Panc1 (cell line): ENCODE data around the gene SPOCK1. TPM values are rescaled to one million over a fixed set of nuclear protein-coding genes. Genes with fewer than 3 reads are reported as not detected.

Source experiments
- ATAC-seq: fragments of 200-7000 bp; cut with Tn5 transposase; 2 replicates; pipeline ENCODE4 v1.9.1; 2020; ENCODE audit warnings: mild to moderate bottlenecking, moderate library complexity
- BruUV-seq: library from RNA; stranded (reverse); fragments of 400-500 nt; replicated peaks from 2 replicates; lab custom pipeline; 2021; lab: Mats Ljungman, UMichigan
- CTCF ChIA-PET: fragments of 300-600 bp; sonication (Branson Sonifier 250); formaldehyde crosslinking; loops from one replicate; lab custom pipeline; 2022; ENCODE audit warnings: antibody characterized with exemption; lab: Charles Lee
- POLR2A ChIA-PET: fragments of 300-600 bp; sonication (Branson Sonifier 250); formaldehyde crosslinking; loops from one replicate; lab custom pipeline; 2022; ENCODE audit warnings: antibody characterized with exemption; lab: Charles Lee
- DNase-seq: peaks from one replicate; pipeline ENCODE4 v3.0.0-alpha.2; 2010; ENCODE audit warnings: low read depth, low spot score
- H3K27ac ChIP-seq: 2 replicates; pipeline ENCODE4 v1.5.1; 2011; ENCODE audit warnings: mild to moderate bottlenecking, low read length, inconsistent platforms
- H3K27me3 ChIP-seq: fragments of 200-500 bp; sonication (Bioruptor generic); 2 replicates; pipeline ENCODE4 v1.6.0; 2014; ENCODE audit warnings: low read length, inconsistent platforms; ENCODE audit not compliant: control insufficient read depth, insufficient read depth
- H3K36me3 ChIP-seq: fragments of 200-500 bp; sonication (Bioruptor generic); 2 replicates; pipeline ENCODE4 v1.5.1; 2014; ENCODE audit warnings: inconsistent platforms, mild to moderate bottlenecking, low read length, moderate library complexity; ENCODE audit not compliant: control insufficient read depth, insufficient read depth
- H3K4me1 ChIP-seq: 2 replicates; pipeline ENCODE4 v1.5.1; 2011; ENCODE audit warnings: inconsistent platforms, mild to moderate bottlenecking, low read length, moderate library complexity; ENCODE audit not compliant: control insufficient read depth, insufficient read depth
- H3K4me3 ChIP-seq, 2 experiments: 2 replicates each; pipeline ENCODE4 v1.5.1; 2011 to 2012; ENCODE audit warnings: low read depth in 2 of 2, low read length in 2 of 2, mild to moderate bottlenecking in 2 of 2, inconsistent platforms in 1 of 2, moderate library complexity in 1 of 2
- H3K9me3 ChIP-seq: fragments of 200-500 bp; sonication (Bioruptor generic); 2 replicates; pipeline ENCODE4 v1.5.1; 2014; ENCODE audit warnings: low read depth, mild to moderate bottlenecking, inconsistent platforms, low read length, moderate library complexity; ENCODE audit not compliant: control insufficient read depth, insufficient read depth
- POLR2AphosphoS5 ChIP-seq: IDR thresholded peaks from 2 replicates; pipeline ENCODE4 v1.6.1; 2012; ENCODE audit warnings: mild to moderate bottlenecking, low read depth, low read length, moderate library complexity
- SIN3A ChIP-seq: IDR thresholded peaks from 2 replicates; pipeline ENCODE4 v1.6.1; 2012; ENCODE audit warnings: low read depth, mild to moderate bottlenecking, low read length, moderate library complexity, borderline replicate concordance; ENCODE audit not compliant: insufficient read depth
- TCF7L2 ChIP-seq: IDR thresholded peaks from 2 replicates; pipeline ENCODE4 v1.6.1; 2011; ENCODE audit warnings: mild to moderate bottlenecking, low read depth, low read length, inconsistent platforms
- in situ Hi-C: cut with HindIII; loops from 2 replicates; pipeline ENCODE4 v1.10.0; 2016; ENCODE audit warnings: low sequenced_read_pairs, low pct_unique_long_range_greater_than_20kb
- intact Hi-C: fragments of 100-400 bp; cut with micrococcal nuclease; formaldehyde crosslinking; loops from one replicate; pipeline ENCODE4 v1.10.0; 2022; ENCODE audit not compliant: unreplicated experiment
- total RNA-seq: library from RNA; stranded (reverse); gene quantifications from one replicate; pipeline ENCODE4 v1.2.1, GENCODE V29; 2021; ENCODE audit not compliant: unreplicated experiment
- TF ChIP-seq, protein P1 (sequence below): fragments of 450-650 bp; IDR thresholded peaks from 2 replicates; pipeline ENCODE4 v1.5.1; 2017; ENCODE audit warnings: mild to moderate bottlenecking
- TF ChIP-seq, protein P2 (sequence below), 2 experiments: IDR thresholded peaks; 2 replicates each; pipeline ENCODE4 v1.6.1; 2011 to 2012; ENCODE audit warnings: low read depth in 2 of 2, control low read depth in 1 of 2, low read length in 1 of 2, mild to moderate bottlenecking in 1 of 2, moderate library complexity in 1 of 2; ENCODE audit not compliant: insufficient read depth in 1 of 2

SPOCK1 gene
- total RNA-seq, 1 experiment from 2014 or later, result 15.6 TPM

DNA sequence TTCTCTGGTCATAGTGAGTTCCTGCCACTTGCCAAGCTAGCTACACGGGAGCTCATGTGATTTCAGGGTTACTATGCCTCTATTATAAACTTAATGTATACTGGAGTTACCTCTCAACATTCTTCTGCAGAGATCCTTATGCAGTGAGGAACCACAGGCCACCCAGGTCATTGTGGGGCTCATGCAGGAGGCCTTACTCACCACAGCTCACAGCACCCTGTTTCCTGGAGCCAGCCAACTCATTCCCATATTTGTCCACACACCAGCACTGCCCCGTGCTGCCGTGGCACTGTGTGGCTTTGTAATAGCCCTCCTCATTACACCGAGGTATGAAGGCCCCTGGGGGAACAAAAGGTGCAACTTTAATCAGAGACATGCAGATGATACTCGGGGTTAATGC, 520.0 kb downstream of the SPOCK1 start:
- H3K4me1 ChIP-seq, result no peaks in the 10 kb centered on the region
- no peak for ATAC-seq
- in situ Hi-C loops, result no loop called here
- H3K27me3 ChIP-seq, result no peaks in the 10 kb centered on the region
- H3K4me3 ChIP-seq, result no peak overlapping the region
- intact Hi-C loops, result no loop called here
- no TSS peak for BruUV-seq
- ChIA-PET CTCF (no interaction called here), POLR2A (interaction anchor here (0.5 kb wide), 1 partner anchor 775 kb away, joined by 4 read pairs; the partner anchor contains the start of gene HNRNPA0)
- H3K36me3 ChIP-seq, result no peaks in the 10 kb centered on the region; the same call in 1 of the 2 replicates
- H3K9me3 ChIP-seq, result no peaks in the 10 kb centered on the region
- H3K27ac ChIP-seq, result no peak overlapping the region
- TF ChIP-seq POLR2AphosphoS5, result no peak
- TF ChIP-seq, protein P1, sequence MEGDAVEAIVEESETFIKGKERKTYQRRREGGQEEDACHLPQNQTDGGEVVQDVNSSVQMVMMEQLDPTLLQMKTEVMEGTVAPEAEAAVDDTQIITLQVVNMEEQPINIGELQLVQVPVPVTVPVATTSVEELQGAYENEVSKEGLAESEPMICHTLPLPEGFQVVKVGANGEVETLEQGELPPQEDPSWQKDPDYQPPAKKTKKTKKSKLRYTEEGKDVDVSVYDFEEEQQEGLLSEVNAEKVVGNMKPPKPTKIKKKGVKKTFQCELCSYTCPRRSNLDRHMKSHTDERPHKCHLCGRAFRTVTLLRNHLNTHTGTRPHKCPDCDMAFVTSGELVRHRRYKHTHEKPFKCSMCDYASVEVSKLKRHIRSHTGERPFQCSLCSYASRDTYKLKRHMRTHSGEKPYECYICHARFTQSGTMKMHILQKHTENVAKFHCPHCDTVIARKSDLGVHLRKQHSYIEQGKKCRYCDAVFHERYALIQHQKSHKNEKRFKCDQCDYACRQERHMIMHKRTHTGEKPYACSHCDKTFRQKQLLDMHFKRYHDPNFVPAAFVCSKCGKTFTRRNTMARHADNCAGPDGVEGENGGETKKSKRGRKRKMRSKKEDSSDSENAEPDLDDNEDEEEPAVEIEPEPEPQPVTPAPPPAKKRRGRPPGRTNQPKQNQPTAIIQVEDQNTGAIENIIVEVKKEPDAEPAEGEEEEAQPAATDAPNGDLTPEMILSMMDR, result no peak
- TF ChIP-seq, protein P2, sequence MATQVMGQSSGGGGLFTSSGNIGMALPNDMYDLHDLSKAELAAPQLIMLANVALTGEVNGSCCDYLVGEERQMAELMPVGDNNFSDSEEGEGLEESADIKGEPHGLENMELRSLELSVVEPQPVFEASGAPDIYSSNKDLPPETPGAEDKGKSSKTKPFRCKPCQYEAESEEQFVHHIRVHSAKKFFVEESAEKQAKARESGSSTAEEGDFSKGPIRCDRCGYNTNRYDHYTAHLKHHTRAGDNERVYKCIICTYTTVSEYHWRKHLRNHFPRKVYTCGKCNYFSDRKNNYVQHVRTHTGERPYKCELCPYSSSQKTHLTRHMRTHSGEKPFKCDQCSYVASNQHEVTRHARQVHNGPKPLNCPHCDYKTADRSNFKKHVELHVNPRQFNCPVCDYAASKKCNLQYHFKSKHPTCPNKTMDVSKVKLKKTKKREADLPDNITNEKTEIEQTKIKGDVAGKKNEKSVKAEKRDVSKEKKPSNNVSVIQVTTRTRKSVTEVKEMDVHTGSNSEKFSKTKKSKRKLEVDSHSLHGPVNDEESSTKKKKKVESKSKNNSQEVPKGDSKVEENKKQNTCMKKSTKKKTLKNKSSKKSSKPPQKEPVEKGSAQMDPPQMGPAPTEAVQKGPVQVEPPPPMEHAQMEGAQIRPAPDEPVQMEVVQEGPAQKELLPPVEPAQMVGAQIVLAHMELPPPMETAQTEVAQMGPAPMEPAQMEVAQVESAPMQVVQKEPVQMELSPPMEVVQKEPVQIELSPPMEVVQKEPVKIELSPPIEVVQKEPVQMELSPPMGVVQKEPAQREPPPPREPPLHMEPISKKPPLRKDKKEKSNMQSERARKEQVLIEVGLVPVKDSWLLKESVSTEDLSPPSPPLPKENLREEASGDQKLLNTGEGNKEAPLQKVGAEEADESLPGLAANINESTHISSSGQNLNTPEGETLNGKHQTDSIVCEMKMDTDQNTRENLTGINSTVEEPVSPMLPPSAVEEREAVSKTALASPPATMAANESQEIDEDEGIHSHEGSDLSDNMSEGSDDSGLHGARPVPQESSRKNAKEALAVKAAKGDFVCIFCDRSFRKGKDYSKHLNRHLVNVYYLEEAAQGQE (IDR thresholded peaks at IDR 0.05; ENCODE audit: insufficient read depth in 1 of 2, low read depth in 2 of 2, low read length in 1 of 2), result no peak
- TF ChIP-seq TCF7L2, result no peak
- no peak for TF ChIP-seq SIN3A
- DNase-seq, result no peak

DNA sequence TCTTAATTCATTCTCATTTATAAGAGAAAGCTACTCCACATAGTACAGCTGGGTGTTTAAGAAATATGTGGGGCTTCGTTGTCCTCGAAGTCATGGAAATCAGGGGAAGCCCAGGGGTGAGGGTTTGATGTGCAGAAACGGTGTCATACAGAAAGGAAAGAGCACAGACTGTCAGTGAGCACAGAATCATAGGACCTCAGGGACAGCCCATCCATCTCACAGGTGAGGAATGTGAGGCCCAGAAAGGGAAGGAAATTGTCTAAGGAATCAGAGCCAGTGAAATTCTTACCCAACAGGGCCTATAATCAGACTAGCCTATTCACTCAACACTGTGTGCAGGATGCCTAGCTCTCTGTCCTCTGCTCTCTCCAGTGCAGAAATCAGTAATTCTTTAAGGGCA, 535.6 kb downstream of the SPOCK1 start:
- no peak for DNase-seq
- ChIA-PET POLR2A (no interaction called here), CTCF (no interaction called here)
- Histone ChIP-seq H3K4me3 (no peak overlapping the region), H3K4me1 (no peaks in the 10 kb centered on the region), H3K36me3 (no peaks in the 10 kb centered on the region), H3K9me3 (no peaks in the 10 kb centered on the region), H3K27ac (no peak overlapping the region), H3K27me3 (no peaks in the 10 kb centered on the region)
- TF ChIP-seq TCF7L2, result no peak
- TF ChIP-seq, protein P1, result no peak
- no peak for TF ChIP-seq SIN3A
- no peak for TF ChIP-seq POLR2AphosphoS5
- TF ChIP-seq, protein P2 (IDR thresholded peaks at IDR 0.05; ENCODE audit: insufficient read depth in 1 of 2, low read depth in 2 of 2, low read length in 1 of 2), result no peak
- in situ Hi-C loops, result no loop called here
- intact Hi-C loops, result no loop called here
- no TSS peak for BruUV-seq
- no peak for ATAC-seq
